CD14-positive monocyte (primary cell): ENCODE measurements around the gene FAM184A. TPM values are rescaled to one million over a fixed set of nuclear protein-coding genes. Genes with fewer than 3 reads are reported as not detected.

ENCODE experiments used
- DNase-seq, 3 donors: peaks; one replicate each; pipeline ENCODE4 v3.0.0-alpha.2; 2011 to 2022
- H2AFZ ChIP-seq: 2 replicates; pipeline ENCODE4 v1.6.0; 2012; ENCODE audit warnings: mild to moderate bottlenecking, low read depth, low read length, inconsistent platforms; ENCODE audit not compliant: insufficient read depth, poor library complexity, severe bottlenecking
- H3K27ac ChIP-seq, 2 donors: 1 replicate in 1 of 2; 2 replicates in 1 of 2; pipeline ENCODE4 v1.5.1; 2012 to 2013; ENCODE audit warnings: low read length in 2 of 2, control low read depth in 1 of 2, inconsistent platforms in 1 of 2, low read depth in 1 of 2, mild to moderate bottlenecking in 1 of 2
- H3K27me3 ChIP-seq, 2 donors: one replicate each; pipeline versions ENCODE4 v1.6.0 to v1.6.1; 2011 to 2013; ENCODE audit warnings: low read length in 2 of 2; ENCODE audit not compliant: control insufficient read depth in 2 of 2, insufficient read depth in 2 of 2
- H3K36me3 ChIP-seq, 2 donors: replicated peaks in 1 of 2; 1 replicate in 1 of 2; 2 replicates in 1 of 2; pipeline versions ENCODE4 v1.5.1 to v1.6.1; 2012 to 2013; ENCODE audit warnings: low read length in 2 of 2, control low read depth in 1 of 2, inconsistent platforms in 1 of 2, mild to moderate bottlenecking in 1 of 2; ENCODE audit not compliant: insufficient read depth in 2 of 2, control insufficient read depth in 1 of 2
- H3K4me1 ChIP-seq, 2 donors: 1 replicate in 1 of 2; 2 replicates in 1 of 2; pipeline versions ENCODE4 v1.5.1 to v1.6.1; 2012 to 2013; ENCODE audit warnings: low read length in 2 of 2, control low read depth in 1 of 2, inconsistent platforms in 1 of 2, mild to moderate bottlenecking in 1 of 2, moderate library complexity in 1 of 2; ENCODE audit not compliant: insufficient read depth in 2 of 2, control insufficient read depth in 1 of 2
- H3K4me2 ChIP-seq: replicated peaks from 2 replicates; pipeline ENCODE3; 2012; ENCODE audit warnings: low read length, moderate library complexity, mild to moderate bottlenecking; ENCODE audit not compliant: poor library complexity, severe bottlenecking; ENCODE audit errors: extremely low read depth
- H3K4me3 ChIP-seq, 3 experiments: fragments of 200-600 bp in 1 of 3; sonication (generic) in 1 of 3; replicated peaks in 1 of 3; 1 replicate in 2 of 3; 2 replicates in 1 of 3; pipeline ENCODE4 v1.5.1; 2011 to 2013; ENCODE audit warnings: low read length in 3 of 3, mild to moderate bottlenecking in 3 of 3, control low read depth in 2 of 3, low read depth in 2 of 3, inconsistent platforms in 1 of 3, moderate library complexity in 1 of 3
- H3K79me2 ChIP-seq: 2 replicates; pipeline ENCODE4 v1.6.0; 2012; ENCODE audit warnings: mild to moderate bottlenecking, control low read depth, inconsistent platforms, low read length, moderate library complexity; ENCODE audit not compliant: insufficient read depth
- H3K9ac ChIP-seq: 2 replicates; pipeline ENCODE4 v1.6.0; 2017; ENCODE audit warnings: low read length, mild to moderate bottlenecking; ENCODE audit not compliant: insufficient read depth, poor library complexity, severe bottlenecking
- H3K9me3 ChIP-seq, 2 donors: replicated peaks in 1 of 2; 1 replicate in 1 of 2; 2 replicates in 1 of 2; pipeline versions ENCODE4 v1.5.1 to v1.6.1; 2012 to 2013; ENCODE audit warnings: low read length in 2 of 2, control low read depth in 1 of 2; ENCODE audit not compliant: control insufficient read depth in 1 of 2, insufficient read depth in 1 of 2
- H4K20me1 ChIP-seq: 2 replicates; pipeline ENCODE4 v1.6.0; 2012; ENCODE audit warnings: mild to moderate bottlenecking, low read length, control low read depth, moderate library complexity; ENCODE audit not compliant: insufficient read depth
- H3K27ac Mint-ChIP-seq, 7 donors: one replicate each; pipeline ENCODE4 v1.8.0; 2020; ENCODE audit warnings: mild to moderate bottlenecking in 7 of 7, mixed read lengths in 7 of 7, moderate library complexity in 6 of 7, inconsistent platforms in 2 of 7
- H3K27me3 Mint-ChIP-seq, 3 donors: one replicate each; pipeline ENCODE4 v1.8.0; 2021 to 2022; ENCODE audit warnings: low read depth in 3 of 3, mild to moderate bottlenecking in 3 of 3, mixed read lengths in 3 of 3, moderate library complexity in 3 of 3, inconsistent platforms in 1 of 3
- H3K36me3 Mint-ChIP-seq, 2 donors: one replicate each; pipeline ENCODE4 v1.8.0; 2020; ENCODE audit warnings: mixed read lengths in 2 of 2, inconsistent platforms in 1 of 2, mild to moderate bottlenecking in 1 of 2
- H3K4me1 Mint-ChIP-seq: one replicate; pipeline ENCODE4 v1.8.0; 2020; ENCODE audit warnings: mild to moderate bottlenecking, mixed read lengths
- H3K4me3 Mint-ChIP-seq, 2 donors: one replicate each; pipeline ENCODE4 v1.8.0; 2020; ENCODE audit warnings: mild to moderate bottlenecking in 2 of 2, mixed read lengths in 2 of 2, moderate library complexity in 1 of 2
- H3K9me3 Mint-ChIP-seq, 7 donors: one replicate each; pipeline ENCODE4 v1.8.0; 2020 to 2022; ENCODE audit warnings: mixed read lengths in 7 of 7, mild to moderate bottlenecking in 6 of 7, moderate library complexity in 6 of 7, inconsistent platforms in 2 of 7
- CTCF ChIP-seq: fragments of 200-600 bp; IDR thresholded peaks from one replicate; pipeline ENCODE4 v1.8.0; 2022; ENCODE audit warnings: antibody characterized with exemption, mild to moderate bottlenecking
- WGBS: methylation state at CpG from one replicate; pipeline ENCODE4 v1.1.5; 2013; ENCODE audit warnings: missing lambda C conversion rate; ENCODE audit not compliant: insufficient coverage; 5-methylcytosine and 5-hydroxymethylcytosine counted together
- intact Hi-C, 2 donors: fragments of 100-400 bp; cut with micrococcal nuclease; formaldehyde crosslinking; loops; one replicate each; pipeline versions ENCODE4 v1.15.0 to v1.15.1; 2023
- polyA plus RNA-seq, 3 donors: library from polyadenylated mRNA; depleted of rRNA in 1 of 3; unstranded in 2 of 3; stranded (reverse) in 1 of 3; fragments of 300-500 nt in 2 of 3; fragments of >200 nt in 1 of 3; fragmentation: Illumina TruSeq in 2 of 3; gene quantifications; 1 replicate in 2 of 3; 2 replicates in 1 of 3; pipeline ENCODE4 v1.2.3, GENCODE V29; 2012 to 2021

The FAM184A gene
- polyA plus RNA-seq, 3 donors: not detected

- no peaks in the 10 kb centered on the region for H3K4me1 Mint-ChIP-seq
- peaks cover 0 to 2% (median 0%) of the 10 kb centered on the region in 7 donors for H3K9me3 Mint-ChIP-seq
- no peaks in the 10 kb centered on the region for H3K27me3 Mint-ChIP-seq
- H3K4me3 Mint-ChIP-seq: no peak overlapping the region
- no peak for TF ChIP-seq CTCF
- H3K27ac ChIP-seq: no peak overlapping the region
- no peaks in the 10 kb centered on the region for H4K20me1 ChIP-seq
- no peak overlapping the region for H3K4me2 ChIP-seq
- H3K4me3 ChIP-seq: no peak overlapping the region
- H3K4me1 ChIP-seq: no peaks in the 10 kb centered on the region
- no peaks in the 10 kb centered on the region for H3K27me3 ChIP-seq
- DNase-seq: no peak
- no peaks in the 10 kb centered on the region for H3K9me3 ChIP-seq
- no peak overlapping the region for H3K27ac Mint-ChIP-seq
- no CpG with 5 or more reads among the region's 1 CpG for WGBS
- no peaks in the 10 kb centered on the region for H3K36me3 Mint-ChIP-seq
- H3K36me3 ChIP-seq: no peaks in the 10 kb centered on the region
- H3K79me2 ChIP-seq: no peaks in the 10 kb centered on the region
- H2AFZ ChIP-seq: no peak overlapping the region
- no peak overlapping the region for H3K9ac ChIP-seq
- intact Hi-C loops: no loop called here
These were observed 92.2 kb downstream of the FAM184A start for GRCh38 chr6:118986312-118986711.

- H3K27me3 Mint-ChIP-seq: no peaks in the 10 kb centered on the region
- no peak overlapping the region for H3K4me3 Mint-ChIP-seq
- WGBS: no CpG with 5 or more reads among the region's 3 CpGs
- no peak for TF ChIP-seq CTCF
- no peaks in the 10 kb centered on the region for H3K9me3 ChIP-seq
- no peaks in the 10 kb centered on the region for H3K9me3 Mint-ChIP-seq
- H3K27ac ChIP-seq: no peak overlapping the region
- no peaks in the 10 kb centered on the region for H3K79me2 ChIP-seq
- no peak overlapping the region for H3K4me2 ChIP-seq
- no peak overlapping the region for H3K27ac Mint-ChIP-seq
- no peaks in the 10 kb centered on the region for H3K36me3 ChIP-seq
- no peak overlapping the region for H3K4me3 ChIP-seq
- intact Hi-C loops: no loop called here
- H3K36me3 Mint-ChIP-seq: no peaks in the 10 kb centered on the region
- H3K4me1 ChIP-seq: no peaks in the 10 kb centered on the region
- no peaks in the 10 kb centered on the region for H4K20me1 ChIP-seq
- H3K27me3 ChIP-seq: no peaks in the 10 kb centered on the region
- DNase-seq: no peak
- H2AFZ ChIP-seq: no peak overlapping the region
- H3K4me1 Mint-ChIP-seq: no peaks in the 10 kb centered on the region
- no peak overlapping the region for H3K9ac ChIP-seq
These were observed 93.2 kb downstream of the FAM184A start for GRCh38 chr6:118985123-118985830.
